ENCODE data around the gene ARID1B.
"Not testable (repeated sequence)": the region's sequence is repeated elsewhere in the genome, so short reads cannot be mapped to it uniquely, and the experiment has no call there.

Gene ARID1B

GRCh38 chr6:156963712-156964700 is 186.8 kb downstream of the ARID1B start:
- no peak for DNase-seq (ENCODE audit: low read depth in 2 of 2)

- no peak for DNase-seq (ENCODE audit: low read depth in 2 of 2)
Measured at GRCh38 chr6:156967852-156968251, 190.7 kb downstream of the ARID1B start.

GRCh38 chr6:156969233-156969632 is 192.1 kb downstream of the ARID1B start:
- no peak for DNase-seq (ENCODE audit: low read depth in 2 of 2)

- DNase-seq (ENCODE audit: low read depth in 2 of 2) = no peak
Measured at GRCh38 chr6:156970595-156971112, 193.5 kb downstream of the ARID1B start.

GRCh38 chr6:156971153-156971885 is 194.1 kb downstream of the ARID1B start:
- no peak for DNase-seq (ENCODE audit: low read depth in 2 of 2)

GRCh38 chr6:156972145-156972544 is 195.0 kb downstream of the ARID1B start:
- DNase-seq (ENCODE audit: low read depth in 2 of 2) = no peak

- no peak for DNase-seq (ENCODE audit: low read depth in 2 of 2)
Measured at GRCh38 chr6:156974830-156975261, 197.7 kb downstream of the ARID1B start.

GRCh38 chr6:156975414-156975813 is 198.2 kb downstream of the ARID1B start:
- DNase-seq (ENCODE audit: low read depth in 2 of 2) = no peak

- no peak for DNase-seq (ENCODE audit: low read depth in 2 of 2)
Measured at GRCh38 chr6:156976216-156977127, 199.3 kb downstream of the ARID1B start.

- DNase-seq (ENCODE audit: low read depth in 2 of 2) = no peak
Measured at GRCh38 chr6:156977527-156978291, 200.5 kb downstream of the ARID1B start.

- DNase-seq (ENCODE audit: low read depth in 2 of 2) = no peak
Measured at GRCh38 chr6:156978948-156979347, 201.8 kb downstream of the ARID1B start.

GRCh38 chr6:156980515-156980914 is 203.3 kb downstream of the ARID1B start:
- DNase-seq (ENCODE audit: low read depth in 2 of 2) = no peak

- no peak for DNase-seq (ENCODE audit: low read depth in 2 of 2)
Measured at GRCh38 chr6:156980948-156981347, 203.8 kb downstream of the ARID1B start.

- DNase-seq (ENCODE audit: low read depth in 2 of 2) = no peak
Measured at GRCh38 chr6:156982168-156982567, 205.0 kb downstream of the ARID1B start.

- DNase-seq (ENCODE audit: low read depth in 2 of 2) = not testable (repeated sequence)
Measured at GRCh38 chr6:156982864-156983263, 205.7 kb downstream of the ARID1B start.

GRCh38 chr6:156984178-156984738 is 207.1 kb downstream of the ARID1B start:
- DNase-seq (ENCODE audit: low read depth in 2 of 2) = no peak

- no peak for DNase-seq (ENCODE audit: low read depth in 2 of 2)
Measured at GRCh38 chr6:156985309-156985708, 208.1 kb downstream of the ARID1B start.

- DNase-seq (ENCODE audit: low read depth in 2 of 2) = no peak
Measured at GRCh38 chr6:156988276-156989158, 211.3 kb downstream of the ARID1B start.

GRCh38 chr6:156989159-156989806 is 212.1 kb downstream of the ARID1B start:
- DNase-seq (ENCODE audit: low read depth in 2 of 2) = no peak

Data from activated CD8-positive, alpha-beta memory T cell treated with anti-CD3 and anti-CD28 coated beads for 4 hours (primary cell).